Stimulated activated naive CD4-positive, alpha-beta T cell treated with Interleukin-2 at 50 U/mL for 16 hours (primary cell): Measurements from ENCODE around the gene HIVEP2.
A peak's percentile ranks its signal among the peaks of the same experiment; 100 is the strongest.

Source experiments
- DNase-seq: peaks from one replicate; lab custom pipeline; 2025; lab: John Stamatoyannopoulos, UW

Gene HIVEP2

DNA sequence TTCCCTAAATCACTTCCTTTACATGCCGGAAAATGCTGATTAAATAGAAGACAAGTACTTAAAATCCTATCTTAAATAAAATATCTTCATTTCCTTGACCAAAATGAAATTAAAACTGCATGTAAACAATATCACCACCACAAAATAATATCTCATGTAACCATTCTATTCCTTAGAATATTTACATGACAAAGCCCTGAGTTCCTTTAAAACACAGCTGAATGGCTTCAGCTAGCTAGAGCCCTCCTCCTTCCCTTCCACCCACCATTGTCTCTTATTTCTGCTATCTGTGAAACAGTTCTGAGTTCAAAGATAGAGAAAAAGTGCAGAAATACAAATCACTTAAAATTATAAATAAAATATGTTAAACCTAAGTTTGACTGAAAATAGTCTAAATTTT lies 103.1 kb downstream of the HIVEP2 start:
- DNase-seq = no peak

DNA sequence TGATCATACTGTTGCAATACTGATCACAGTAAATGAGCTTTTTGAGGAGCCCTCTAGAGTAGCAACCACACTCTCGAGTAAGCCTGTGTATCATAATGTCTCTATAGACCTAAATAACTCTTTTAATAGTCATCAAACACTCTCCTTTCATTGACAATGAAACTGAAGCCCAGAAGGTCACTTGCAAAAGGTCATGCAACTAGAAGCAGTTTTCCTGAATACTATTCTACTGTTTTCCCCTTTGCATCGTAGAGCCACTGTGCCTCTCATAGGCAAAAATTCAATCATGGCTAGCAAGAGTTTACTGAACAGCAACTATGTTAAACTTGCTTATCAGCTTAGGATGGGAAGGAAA lies 105.3 kb downstream of the HIVEP2 start:
- no peak for DNase-seq

DNA sequence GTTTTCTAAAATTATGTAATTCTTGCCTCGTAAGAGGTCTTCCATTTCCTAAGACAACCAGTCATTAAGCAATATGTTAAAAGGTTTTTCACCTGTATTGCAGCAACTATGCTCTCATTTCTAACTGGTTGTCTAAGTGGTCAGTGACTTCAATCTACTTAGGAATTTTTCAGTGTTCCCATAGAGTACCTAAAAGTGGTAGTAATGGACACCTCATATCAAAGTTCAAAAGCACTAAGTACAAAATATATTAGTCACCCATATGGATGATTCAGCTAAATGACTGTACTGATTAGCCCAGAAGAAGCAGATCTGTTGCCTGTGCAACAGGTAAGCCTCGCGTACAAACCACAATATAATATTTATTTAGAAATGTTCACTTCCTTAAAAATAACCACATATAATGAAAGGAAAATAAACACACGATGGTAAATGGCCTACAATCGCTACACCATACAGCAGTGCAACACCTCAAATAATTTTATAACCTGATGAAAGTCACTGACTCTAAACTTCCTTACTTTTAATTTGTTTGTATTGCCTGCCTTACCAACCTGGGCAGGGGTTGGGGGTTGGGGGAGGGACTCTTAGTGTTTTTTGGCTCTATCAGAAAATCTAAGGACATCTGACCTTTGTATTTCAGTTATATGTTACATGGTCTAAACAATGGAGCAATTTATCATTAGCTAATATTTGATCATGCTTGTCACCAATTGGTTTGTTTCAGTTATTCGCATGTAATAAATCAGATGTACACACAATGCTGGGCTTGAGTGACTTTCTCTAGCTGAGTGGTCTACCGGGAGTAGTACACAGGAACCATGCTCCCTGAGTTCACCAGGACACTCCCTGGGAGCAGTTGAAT lies 105.9 kb downstream of the HIVEP2 start:
- no peak for DNase-seq

DNA sequence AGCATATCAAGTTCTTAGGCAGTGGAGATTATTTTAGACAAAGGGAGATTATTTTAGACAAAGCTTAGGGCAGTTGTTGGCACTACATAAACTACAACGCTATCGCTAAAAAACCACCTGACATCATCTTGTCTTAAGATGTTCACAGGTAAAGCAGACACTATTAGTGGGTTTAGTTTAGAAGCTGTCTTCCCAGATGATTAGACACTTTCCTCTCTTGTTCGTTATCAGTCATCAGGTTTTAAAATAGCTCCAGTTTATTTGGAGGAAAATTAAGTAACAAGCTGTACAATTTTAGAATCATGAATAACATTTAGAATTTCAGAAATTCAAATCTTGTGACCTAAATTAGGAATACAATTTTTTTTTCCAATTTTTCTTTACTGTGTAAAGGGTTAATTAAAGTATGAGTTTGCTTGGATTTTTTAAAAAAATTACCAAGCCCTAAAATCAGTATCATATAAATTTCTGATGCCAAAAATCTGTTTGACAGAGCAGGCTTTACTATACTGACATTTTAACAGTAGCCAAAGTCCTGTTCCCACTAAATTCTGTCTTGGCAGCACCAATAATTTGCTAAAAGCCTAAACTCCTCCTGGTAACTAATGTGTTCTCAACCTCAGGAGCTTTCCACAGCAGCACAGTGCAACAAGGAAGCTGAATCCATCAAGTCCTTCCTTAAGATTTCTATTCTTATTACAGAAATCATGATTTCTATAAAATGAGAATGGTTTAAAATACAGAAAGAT lies 109.0 kb downstream of the HIVEP2 start:
- DNase-seq = no peak

DNA sequence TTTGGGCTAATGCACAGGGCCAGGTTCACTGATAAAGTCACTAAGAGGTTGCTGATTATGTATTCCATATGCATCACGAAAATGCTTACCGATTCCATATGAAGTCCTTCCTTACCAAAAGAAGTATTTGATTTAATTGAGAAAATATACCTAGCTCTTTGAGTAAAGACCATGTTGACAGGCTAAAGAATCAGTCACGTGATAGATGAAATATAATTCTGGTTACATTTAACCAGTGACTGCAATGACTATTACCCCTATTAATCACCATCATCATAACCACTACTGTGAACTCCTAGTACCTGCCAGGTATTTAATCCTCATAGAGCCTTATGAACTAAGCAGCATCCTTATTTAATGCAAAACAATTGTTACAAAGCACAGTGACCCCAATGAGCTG lies 110.1 kb downstream of the HIVEP2 start:
- no peak for DNase-seq

DNA sequence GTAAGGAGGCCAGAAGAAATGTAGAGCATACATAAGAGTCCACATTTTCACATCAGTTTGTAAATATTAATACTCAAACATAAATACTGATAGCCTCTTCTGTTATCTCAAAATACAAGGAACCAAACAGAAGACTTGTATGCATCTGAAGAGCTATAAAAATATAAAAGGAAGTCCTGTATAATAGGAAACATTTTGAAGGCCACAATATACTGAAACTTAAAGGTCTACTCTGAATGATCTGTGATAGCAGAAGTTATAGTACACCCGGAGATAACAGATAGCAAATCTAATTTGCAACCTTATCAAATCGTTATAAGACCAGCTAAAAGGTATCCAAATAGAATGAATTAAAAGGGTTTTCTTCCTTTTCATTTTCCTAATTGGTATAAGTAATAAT lies 111.2 kb downstream of the HIVEP2 start:
- no peak for DNase-seq

DNA sequence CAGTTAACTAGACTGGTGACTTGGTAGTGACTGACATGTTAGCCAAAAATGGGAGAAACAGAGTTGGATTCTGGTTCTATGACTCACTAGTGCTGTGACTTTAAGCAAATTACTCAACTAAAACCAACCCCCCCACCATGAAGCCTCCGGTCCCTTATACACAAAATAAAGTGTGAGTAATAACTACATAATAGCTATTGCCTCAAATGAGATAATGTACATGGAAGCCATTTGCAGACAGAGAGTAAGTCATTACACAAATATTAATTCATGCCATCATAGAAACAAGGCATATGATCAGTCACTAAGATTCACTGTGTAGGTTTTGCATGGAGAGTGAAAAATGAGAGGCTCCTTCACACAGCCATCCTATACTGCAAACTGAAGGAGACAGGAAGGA lies 111.9 kb downstream of the HIVEP2 start:
- DNase-seq = peak; percentile 26

DNA sequence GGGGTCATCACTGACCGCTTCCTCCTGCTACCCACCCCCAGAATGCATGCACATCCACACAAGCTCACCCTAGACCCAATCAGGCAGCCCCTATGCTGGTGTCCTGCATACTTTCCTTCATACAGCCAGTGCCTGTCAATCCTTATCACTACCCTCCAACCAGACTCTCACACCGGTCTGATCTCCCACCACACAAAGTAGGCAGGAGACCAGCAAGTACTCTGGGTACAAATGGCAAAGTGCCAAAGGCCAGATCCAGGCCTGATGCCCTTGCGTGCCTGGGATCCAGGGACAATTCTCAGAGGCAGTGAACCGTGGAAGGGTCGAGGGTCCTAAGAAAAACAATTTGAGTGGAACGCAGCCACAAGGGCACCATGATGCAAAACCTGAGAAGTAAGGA lies 114.2 kb downstream of the HIVEP2 start:
- no peak for DNase-seq

DNA sequence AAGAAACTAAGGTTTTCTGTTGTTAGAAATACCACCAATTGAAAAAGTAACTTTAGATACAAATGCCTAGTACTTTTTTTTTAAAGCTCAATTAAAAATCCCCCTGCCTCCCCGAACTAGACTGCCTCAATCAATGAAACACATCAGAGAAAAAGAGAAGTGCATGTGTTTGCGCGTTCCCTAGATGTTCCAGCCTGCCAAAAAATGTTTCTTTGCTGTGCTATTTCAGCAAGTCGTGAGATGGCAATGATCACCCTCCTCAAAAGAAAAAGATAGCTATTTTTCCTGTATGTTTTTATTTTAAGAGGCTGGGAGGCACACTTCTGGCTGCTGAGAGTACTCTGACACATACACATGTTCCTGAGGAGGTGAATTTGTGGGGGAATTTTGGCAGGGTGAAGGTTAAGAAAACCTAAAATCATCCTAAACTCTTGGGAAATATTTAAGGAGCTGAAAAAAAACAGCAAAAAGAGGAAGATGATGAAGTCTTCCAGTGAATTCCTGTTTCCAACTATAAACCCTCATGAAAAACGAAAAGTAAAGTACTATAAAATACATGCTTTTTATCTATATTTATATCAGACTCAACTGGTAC lies 114.8 kb downstream of the HIVEP2 start:
- no peak for DNase-seq

DNA sequence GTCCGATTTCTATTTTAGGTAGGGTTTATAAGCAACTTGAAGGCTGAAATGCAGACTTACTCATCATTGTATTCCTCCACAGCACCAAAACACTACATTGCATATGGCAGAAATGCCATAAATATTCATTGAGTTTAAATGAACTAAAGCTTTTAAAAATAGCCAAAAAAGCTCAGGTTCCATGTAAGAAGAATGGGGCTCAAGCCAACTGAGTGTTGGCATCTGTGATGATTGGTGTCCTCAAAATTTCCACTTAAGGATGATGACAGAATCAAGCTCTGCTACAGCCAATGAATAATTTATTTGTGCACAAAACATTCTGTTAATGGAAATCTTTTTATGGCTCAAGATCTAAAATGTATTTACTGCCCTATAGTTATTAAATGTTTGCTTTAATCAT lies 115.4 kb downstream of the HIVEP2 start:
- no peak for DNase-seq

DNA sequence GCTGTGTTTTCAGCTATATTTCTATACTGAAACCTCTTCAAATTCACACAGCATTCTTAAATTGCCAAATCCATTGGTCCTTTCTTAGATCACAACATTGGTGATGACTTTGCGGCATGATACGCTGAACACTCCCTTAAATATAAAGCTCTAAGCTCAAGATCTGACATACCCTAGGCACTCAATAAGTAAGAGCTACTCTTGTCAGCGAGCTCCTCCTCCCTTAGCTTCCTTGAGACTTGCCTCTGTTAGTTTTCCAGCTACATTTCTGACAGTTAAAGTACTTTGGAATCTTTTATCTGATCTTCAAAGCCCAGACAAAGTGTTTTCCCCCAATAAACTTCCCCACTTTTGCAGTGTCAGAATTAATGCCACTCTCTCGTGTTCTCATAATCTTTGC lies 117.0 kb downstream of the HIVEP2 start:
- DNase-seq = no peak

DNA sequence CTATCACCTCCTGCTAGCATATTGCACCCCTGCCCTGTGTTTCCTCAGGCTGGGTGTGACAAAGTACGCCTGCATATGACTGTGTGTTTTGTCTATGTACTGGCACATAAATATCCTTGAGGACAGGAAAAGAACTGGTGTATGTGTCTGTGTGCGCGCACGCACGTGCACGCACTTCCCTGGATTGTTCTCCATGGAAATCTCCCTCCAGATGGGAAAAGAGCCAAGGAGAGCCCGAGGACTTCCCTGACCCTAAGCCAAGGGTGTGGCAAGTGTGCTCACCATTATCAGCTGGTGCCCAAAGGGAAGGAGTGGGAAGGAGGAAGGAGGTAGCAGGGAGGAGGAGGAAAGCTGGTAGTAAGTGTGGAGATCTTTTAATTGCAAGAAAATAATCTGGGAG lies 117.6 kb downstream of the HIVEP2 start:
- DNase-seq = no peak

DNA sequence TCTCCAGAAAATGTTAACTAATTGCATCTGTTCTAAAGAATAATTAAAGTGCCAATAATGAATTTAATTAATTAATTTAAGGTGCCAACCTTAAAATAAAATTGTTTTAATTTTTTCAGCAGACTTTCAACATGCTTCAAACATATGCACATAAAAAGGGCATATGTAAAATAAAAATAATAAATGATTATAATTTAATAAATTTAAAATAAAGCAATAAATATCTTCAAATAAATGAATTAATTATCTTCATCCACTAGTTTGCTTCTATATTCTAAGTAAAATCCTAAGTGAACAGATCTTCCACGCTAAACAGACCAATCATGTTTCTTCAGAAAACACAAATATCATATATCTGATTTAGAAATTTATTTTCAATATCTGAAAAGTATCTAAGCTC lies 119.2 kb downstream of the HIVEP2 start:
- no peak for DNase-seq

DNA sequence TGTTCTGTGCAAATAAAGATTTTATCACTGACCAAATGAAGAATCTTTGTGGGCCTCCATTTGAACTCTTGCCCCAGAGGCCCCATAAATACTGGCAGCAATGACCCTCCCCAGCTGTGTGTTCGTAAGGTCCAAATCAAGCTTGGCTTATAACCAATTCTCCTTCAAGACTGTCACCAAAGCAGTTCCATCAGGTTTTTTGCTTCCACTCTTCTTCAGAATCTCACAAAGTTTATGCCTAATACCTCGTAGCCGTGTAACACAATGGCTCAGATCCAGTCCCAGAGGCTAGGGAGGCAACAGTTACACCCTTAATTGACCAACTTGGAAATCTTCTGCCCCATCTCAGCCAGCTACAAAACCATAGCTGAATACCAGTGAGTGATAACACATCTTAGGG lies 120.5 kb downstream of the HIVEP2 start:
- no peak for DNase-seq

DNA sequence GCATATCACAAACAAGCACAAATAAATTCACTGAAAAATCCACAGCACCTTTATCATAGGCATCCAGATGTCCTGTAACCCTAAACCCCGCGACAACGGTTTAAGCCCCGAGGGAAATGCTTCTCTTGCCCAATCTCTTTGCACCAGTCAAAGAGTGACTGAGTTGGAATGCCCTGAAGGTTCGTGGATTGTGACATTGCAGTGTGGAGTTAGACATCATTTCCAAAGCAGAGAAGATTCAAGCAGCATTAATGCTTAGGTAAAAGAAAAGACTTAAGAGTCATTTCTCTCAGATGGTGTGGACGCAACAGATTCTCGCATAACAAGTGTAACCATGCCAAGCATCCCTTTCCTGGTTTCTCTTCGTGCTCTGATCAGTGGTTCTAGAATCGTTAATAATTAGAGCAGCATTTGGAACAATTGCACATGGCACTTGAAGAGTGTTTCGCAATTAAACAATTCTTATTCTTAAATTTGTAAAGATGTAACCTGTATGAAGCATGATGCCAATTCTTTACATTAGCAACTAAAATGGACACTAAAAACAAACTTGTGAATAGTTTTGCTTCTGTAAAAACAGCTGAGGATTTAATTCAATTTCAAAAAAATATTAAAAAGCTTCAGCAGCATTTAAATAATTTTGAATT lies 121.6 kb downstream of the HIVEP2 start:
- no peak for DNase-seq

DNA sequence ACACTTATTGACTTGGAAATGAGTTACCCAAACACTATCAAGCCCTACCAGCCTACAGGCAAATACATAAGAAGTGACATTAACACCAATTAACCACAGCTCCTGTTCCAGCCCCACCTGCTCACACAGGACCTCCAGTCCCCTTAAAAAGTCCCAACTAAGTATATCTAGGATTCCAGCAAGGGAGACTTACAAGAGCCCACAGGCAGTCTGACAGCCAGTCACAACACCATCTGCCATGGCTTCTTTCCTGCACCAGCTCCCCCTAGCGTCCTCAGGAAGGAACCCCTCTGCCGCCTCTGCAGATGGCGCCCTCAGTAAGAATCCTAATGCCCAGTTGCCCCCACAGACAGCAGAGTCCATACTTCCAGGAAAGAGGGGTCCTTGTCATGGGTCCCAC lies 122.1 kb downstream of the HIVEP2 start:
- DNase-seq = peak; percentile 6

DNA sequence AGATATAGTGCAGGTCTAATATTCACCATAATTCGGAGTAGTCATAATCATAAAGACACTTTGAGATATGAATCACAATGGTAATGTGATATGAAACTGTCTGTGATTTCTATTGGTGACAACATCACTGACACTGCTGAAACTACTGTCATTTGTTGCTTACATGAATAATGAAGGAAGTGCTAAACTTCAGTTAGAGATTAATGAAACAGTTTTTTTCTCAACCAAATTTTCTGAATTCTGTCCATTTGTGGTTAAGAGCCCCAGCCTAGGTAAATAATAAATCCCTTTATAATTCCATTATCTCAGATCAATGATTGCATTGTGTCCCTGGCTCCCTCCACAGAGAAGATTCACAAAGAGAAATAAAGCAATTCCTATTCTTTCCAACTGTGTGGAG lies 122.6 kb downstream of the HIVEP2 start:
- DNase-seq = no peak

DNA sequence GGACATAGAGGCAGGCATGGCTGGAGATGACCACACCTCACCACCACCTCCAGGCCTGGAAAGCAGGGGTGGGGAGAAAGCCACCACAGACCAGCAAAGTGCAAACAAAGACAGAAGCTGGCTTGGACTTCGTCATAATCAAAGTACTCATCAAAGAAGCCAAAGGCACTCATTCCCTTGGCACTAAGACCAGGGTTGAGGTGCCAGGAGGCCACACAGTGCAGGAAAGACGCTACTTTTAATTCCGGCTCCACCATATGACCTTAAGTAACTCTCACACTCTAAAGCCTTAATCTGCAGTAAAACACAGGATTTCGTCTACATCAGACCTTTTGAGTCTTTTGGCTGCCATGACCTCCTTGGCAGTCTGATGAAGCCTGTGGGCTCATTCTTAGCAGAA lies 123.1 kb downstream of the HIVEP2 start:
- no peak for DNase-seq

DNA sequence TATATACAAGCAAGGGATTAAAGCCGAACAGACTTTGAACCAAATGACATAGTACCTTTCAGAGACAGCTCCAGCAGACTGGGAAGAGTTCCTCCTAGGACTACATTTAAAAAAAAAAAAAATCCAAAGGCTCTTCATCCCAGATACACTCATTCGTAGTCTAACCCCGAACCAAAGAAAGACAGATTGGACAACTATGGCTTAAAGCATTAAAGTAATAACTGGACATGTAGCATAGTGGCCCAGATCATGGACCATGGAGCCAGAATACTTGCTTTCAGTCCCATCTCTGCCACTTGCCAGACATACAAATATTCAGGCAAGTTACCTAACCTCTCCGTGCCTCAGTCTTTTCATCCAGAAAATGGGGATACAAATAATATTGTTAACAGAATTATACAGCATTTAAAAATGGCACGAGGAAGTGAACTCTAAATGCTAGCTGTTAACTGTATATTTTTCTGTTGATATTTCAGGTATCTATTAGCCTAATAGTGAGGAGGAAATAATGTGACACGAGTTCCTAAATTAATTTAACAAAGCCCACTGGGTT lies 123.7 kb downstream of the HIVEP2 start:
- DNase-seq = no peak

DNA sequence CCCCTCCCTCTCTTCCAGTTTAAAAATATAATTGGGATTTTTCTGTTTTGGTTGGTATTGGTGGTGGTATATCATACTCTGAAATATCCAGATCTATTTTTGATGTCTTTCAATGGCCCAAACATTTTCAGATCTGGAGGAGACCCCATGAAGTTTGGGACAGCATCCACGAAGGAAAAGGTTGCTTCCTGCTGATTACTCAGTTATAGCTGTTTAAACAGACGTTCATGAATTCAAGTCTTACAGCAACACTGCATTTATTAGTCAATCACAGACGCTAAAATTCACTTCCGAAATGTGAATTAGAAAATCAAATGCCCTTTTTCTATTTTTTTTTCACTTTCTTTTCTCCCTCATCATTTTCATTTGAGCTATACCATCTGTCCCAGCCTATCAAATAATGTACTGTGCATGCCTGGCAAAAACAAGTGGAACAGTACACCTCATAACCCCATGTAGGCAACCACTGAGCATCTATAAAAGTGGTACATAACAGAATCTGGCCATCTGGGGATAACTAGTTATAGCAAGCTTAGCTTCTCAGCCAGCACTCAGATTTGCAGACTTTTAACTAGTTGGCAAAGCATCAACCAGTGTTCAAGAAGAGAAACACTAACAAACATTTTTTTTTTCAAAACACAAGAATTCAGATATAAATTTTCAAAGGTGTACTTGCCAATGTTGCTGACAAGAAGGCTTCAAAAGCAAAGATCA lies 124.5 kb downstream of the HIVEP2 start:
- no peak for DNase-seq

DNA sequence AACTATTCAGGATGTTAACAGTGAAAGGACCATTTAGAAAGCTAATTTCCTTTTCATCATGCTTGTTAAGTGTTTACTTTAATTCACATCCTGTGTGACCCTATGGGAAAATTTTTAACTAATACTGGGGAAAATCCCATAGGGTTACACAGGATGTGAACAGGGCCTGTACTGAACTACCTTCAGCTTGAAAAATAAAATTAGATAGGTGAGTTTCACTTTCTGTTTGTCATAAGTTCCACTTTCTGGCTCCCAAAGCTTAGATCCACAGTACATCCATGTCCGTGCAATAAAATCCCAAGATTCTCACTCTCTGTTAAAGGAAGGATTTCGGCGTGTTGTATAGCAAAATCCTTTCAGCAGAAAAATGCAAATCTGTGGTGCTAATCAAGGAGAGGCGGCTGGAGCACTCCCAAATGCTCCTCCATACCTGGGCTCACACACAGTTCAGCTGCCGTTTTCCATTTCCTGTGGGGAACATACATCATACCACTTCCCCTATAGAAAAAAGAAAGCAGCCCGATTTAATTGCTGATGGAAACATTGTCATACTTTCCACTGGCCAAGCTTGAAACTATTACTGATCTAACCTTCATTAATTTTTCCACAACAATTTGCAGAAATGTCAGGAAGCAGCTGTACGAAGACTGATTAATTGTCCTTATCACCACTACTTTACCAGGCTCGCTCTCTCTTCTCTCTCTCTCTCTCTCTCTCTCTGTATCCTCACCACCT lies 125.2 kb downstream of the HIVEP2 start:
- peak; percentile 13 for DNase-seq
